MM.1S (cell line): ENCODE data around the gene C1QC.

Source experiments
- DNase-seq: peaks from one replicate; pipeline ENCODE4 v3.0.0-alpha.2; 2015
- H2AFZ ChIP-seq: fragments of 300-600 bp; sonication (generic); 2 replicates; pipeline ENCODE4 v1.6.0; 2016; ENCODE audit warnings: antibody characterized with exemption, low read length
- H3F3A ChIP-seq: fragments of 300-600 bp; sonication (generic); 2 replicates; pipeline ENCODE4 v1.6.1; 2016; ENCODE audit warnings: mild to moderate bottlenecking, antibody characterized with exemption, low read length, moderate library complexity, mixed read lengths; ENCODE audit not compliant: insufficient read depth
- H3K27ac ChIP-seq: fragments of 300-600 bp; sonication (generic); 2 replicates; pipeline ENCODE4 v1.5.1; 2016; ENCODE audit warnings: mild to moderate bottlenecking, low read length
- H3K27me3 ChIP-seq: fragments of 300-600 bp; sonication (generic); replicated peaks from 2 replicates; pipeline ENCODE4 v1.6.0; 2016; ENCODE audit warnings: low read length; ENCODE audit not compliant: insufficient read depth
- H3K36me3 ChIP-seq: fragments of 300-600 bp; sonication (generic); replicated peaks from 2 replicates; pipeline ENCODE4 v1.6.1; 2016; ENCODE audit warnings: mild to moderate bottlenecking, low read length, mixed read lengths; ENCODE audit not compliant: insufficient read depth
- H3K4me1 ChIP-seq: fragments of 300-600 bp; sonication (generic); 2 replicates; pipeline ENCODE4 v1.6.1; 2016; ENCODE audit warnings: low read length, mixed read lengths
- H3K4me2 ChIP-seq: fragments of 300-600 bp; sonication (generic); 2 replicates; pipeline ENCODE4 v1.6.0; 2016; ENCODE audit warnings: low read depth, low read length
- H3K4me3 ChIP-seq: fragments of 300-600 bp; sonication (generic); 2 replicates; pipeline ENCODE4 v1.5.1; 2016; ENCODE audit warnings: low read length, mixed read lengths
- H3K79me2 ChIP-seq: fragments of 300-600 bp; sonication (generic); 2 replicates; pipeline ENCODE4 v1.6.1; 2016; ENCODE audit warnings: mixed run types, low read length, mixed read lengths
- H3K9ac ChIP-seq: fragments of 300-600 bp; sonication (generic); 2 replicates; pipeline ENCODE4 v1.6.1; 2016; ENCODE audit warnings: low read length, mixed read lengths
- H3K9me2 ChIP-seq: fragments of 300-600 bp; sonication (generic); replicated peaks from 2 replicates; pipeline ENCODE4 v1.6.1; 2016; ENCODE audit warnings: mild to moderate bottlenecking, low read length, mixed read lengths; ENCODE audit not compliant: insufficient read depth
- H3K9me3 ChIP-seq: fragments of 300-600 bp; sonication (generic); replicated peaks from 2 replicates; pipeline ENCODE4 v1.6.1; 2016; ENCODE audit warnings: mild to moderate bottlenecking, low read length, mixed read lengths; ENCODE audit not compliant: insufficient read depth
- H4K20me1 ChIP-seq: fragments of 300-600 bp; sonication (generic); 2 replicates; pipeline ENCODE4 v1.6.1; 2016; ENCODE audit warnings: mild to moderate bottlenecking, low read length, moderate library complexity, mixed read lengths; ENCODE audit not compliant: insufficient read depth
- EZH2 ChIP-seq: fragments of 300-600 bp; sonication (generic); optimal IDR thresholded peaks from 2 replicates; pipeline ENCODE3; 2017; ENCODE audit warnings: low read depth, mild to moderate bottlenecking, antibody characterized with exemption, low read length, mixed read lengths
- EZH2phosphoT487 ChIP-seq: fragments of 300-600 bp; sonication (generic); IDR thresholded peaks from 2 replicates; pipeline ENCODE4 v1.6.1; 2018; ENCODE audit warnings: antibody characterized with exemption, low read length
- TF ChIP-seq, protein P1 (sequence below): fragments of 300-600 bp; sonication (generic); IDR thresholded peaks from 2 replicates; pipeline ENCODE4 v1.5.1; 2016; ENCODE audit warnings: antibody characterized with exemption, low read length, mixed read lengths

The C1QC gene

DNA sequence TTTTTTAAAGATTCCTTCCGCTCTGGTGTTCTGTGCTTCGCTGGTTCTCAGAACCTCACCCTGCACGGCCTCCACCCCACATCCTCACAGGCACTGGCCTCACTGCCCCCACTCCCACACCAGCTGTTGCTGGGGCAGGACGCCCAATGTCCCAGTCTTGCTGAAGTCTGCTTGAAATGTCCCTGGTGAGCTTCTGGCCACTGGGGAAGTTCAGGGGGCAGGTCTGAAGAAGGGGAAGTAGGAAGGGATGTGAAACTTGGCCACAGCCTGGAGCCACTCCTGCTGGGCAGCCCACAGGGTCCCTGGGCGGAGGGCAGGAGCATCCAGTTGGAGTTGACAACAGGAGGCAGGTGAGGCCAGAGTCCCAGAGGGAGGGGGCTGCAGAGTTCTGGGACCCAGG, 7.1 kb upstream of the C1QC start, which contains the start of gene C1QA:
TSS of gene C1QA (plus strand) at position 276 of the 400 bp plus-strand sequence. CDS start 989 bp downstream, outside the sequence.
- Histone ChIP-seq H3K79me2 (no peaks in the 10 kb centered on the region), H3K9ac (no peak within 1 kb of the TSS), H3K36me3 (no peaks in the 10 kb centered on the region), H3K27me3 (peaks cover 60% of the 10 kb centered on the region), H3F3A (no peaks in the 10 kb centered on the region), H3K4me1 (no peaks in the 10 kb centered on the region), H2AFZ (no peak within 1 kb of the TSS), H3K4me3 (no peak within 1 kb of the TSS), H3K9me3 (no peaks in the 10 kb centered on the region), H4K20me1 (no peaks in the 10 kb centered on the region), H3K9me2 (no peaks in the 10 kb centered on the region), H3K27ac (no peak within 1 kb of the TSS), H3K4me2 (no peak within 1 kb of the TSS)
- no peak for DNase-seq
- TF ChIP-seq, protein P1, sequence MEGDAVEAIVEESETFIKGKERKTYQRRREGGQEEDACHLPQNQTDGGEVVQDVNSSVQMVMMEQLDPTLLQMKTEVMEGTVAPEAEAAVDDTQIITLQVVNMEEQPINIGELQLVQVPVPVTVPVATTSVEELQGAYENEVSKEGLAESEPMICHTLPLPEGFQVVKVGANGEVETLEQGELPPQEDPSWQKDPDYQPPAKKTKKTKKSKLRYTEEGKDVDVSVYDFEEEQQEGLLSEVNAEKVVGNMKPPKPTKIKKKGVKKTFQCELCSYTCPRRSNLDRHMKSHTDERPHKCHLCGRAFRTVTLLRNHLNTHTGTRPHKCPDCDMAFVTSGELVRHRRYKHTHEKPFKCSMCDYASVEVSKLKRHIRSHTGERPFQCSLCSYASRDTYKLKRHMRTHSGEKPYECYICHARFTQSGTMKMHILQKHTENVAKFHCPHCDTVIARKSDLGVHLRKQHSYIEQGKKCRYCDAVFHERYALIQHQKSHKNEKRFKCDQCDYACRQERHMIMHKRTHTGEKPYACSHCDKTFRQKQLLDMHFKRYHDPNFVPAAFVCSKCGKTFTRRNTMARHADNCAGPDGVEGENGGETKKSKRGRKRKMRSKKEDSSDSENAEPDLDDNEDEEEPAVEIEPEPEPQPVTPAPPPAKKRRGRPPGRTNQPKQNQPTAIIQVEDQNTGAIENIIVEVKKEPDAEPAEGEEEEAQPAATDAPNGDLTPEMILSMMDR, result no peak
- TF ChIP-seq EZH2, result no peak
- no peak for TF ChIP-seq EZH2phosphoT487

DNA sequence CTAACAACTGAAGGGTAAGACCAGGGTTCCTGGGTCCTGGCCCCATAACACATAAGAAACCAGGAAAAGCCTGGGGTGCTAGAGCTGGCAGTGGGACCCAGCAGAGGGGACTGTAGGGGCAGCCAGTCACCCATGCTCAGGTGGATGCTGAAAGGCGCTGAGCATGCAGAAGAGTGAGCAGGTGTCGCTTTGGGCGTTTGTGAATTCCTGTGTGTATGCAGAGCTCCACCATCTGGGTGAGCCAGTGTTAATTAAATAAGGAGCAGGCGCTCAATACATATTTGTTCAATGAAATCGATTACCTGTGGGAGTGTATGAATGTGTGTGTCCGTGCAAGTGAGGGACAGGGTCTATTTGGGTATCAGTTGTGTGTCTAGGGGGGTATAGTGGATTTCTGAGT, 6.5 kb upstream of the C1QC start:
- no peak for DNase-seq
- H3K4me1 ChIP-seq, result no peaks in the 10 kb centered on the region
- H3K4me3 ChIP-seq, result no peak overlapping the region
- no peaks in the 10 kb centered on the region for H4K20me1 ChIP-seq
- H3K27ac ChIP-seq, result no peak overlapping the region
- no peaks in the 10 kb centered on the region for H3F3A ChIP-seq
- no peak overlapping the region for H2AFZ ChIP-seq
- TF ChIP-seq EZH2 (no peak), EZH2phosphoT487 (no peak)
- TF ChIP-seq, protein P1, result no peak
- H3K79me2 ChIP-seq, result no peaks in the 10 kb centered on the region
- H3K36me3 ChIP-seq, result no peaks in the 10 kb centered on the region
- no peak overlapping the region for H3K9ac ChIP-seq
- H3K9me3 ChIP-seq, result no peaks in the 10 kb centered on the region
- H3K27me3 ChIP-seq, result peaks cover 59% of the 10 kb centered on the region
- no peak overlapping the region for H3K4me2 ChIP-seq
- no peaks in the 10 kb centered on the region for H3K9me2 ChIP-seq

DNA sequence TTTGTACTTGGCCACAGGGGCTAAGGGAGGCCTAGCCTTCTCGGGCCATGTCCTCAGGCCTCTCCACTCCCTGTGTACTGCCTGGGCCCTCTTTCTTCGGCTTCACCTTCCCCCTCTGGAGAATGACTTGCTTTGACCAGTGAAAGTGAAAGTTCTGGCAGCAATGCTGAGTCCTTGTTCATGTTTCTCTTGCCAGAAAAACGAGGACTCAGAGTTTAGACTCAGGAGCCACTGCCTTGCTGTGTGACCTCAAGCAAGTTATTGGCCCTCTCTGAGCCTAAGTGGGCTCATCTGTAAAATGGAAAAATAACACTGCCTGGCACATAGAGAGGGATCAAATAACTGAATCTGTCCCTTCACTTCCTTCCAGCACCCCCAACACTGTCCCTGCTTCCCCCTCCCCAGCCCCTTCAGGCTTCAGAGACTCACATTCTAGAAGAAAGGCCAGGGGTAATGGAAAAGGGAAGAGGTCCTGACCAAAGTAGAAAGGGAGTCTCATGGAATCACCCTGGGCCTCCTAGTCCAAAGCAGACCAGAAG, 5.5 kb upstream of the C1QC start:
- no peaks in the 10 kb centered on the region for H3F3A ChIP-seq
- no peaks in the 10 kb centered on the region for H3K36me3 ChIP-seq
- no peak overlapping the region for H3K27ac ChIP-seq
- no peaks in the 10 kb centered on the region for H3K4me1 ChIP-seq
- peaks cover 53% of the 10 kb centered on the region for H3K27me3 ChIP-seq
- no peak overlapping the region for H2AFZ ChIP-seq
- DNase-seq, result no peak
- H3K9ac ChIP-seq, result no peak overlapping the region
- H3K4me2 ChIP-seq, result no peak overlapping the region
- no peaks in the 10 kb centered on the region for H4K20me1 ChIP-seq
- no peaks in the 10 kb centered on the region for H3K9me2 ChIP-seq
- TF ChIP-seq, protein P1, result no peak
- no peaks in the 10 kb centered on the region for H3K79me2 ChIP-seq
- H3K4me3 ChIP-seq, result no peak overlapping the region
- no peaks in the 10 kb centered on the region for H3K9me3 ChIP-seq
